ENCODE measurements around the gene WDR35.

Gene WDR35

GRCh38 chr2:19868224-19868623 is 121.7 kb downstream of the WDR35 start:
- FAIRE-seq: no peak
- TF ChIP-seq, protein P1, sequence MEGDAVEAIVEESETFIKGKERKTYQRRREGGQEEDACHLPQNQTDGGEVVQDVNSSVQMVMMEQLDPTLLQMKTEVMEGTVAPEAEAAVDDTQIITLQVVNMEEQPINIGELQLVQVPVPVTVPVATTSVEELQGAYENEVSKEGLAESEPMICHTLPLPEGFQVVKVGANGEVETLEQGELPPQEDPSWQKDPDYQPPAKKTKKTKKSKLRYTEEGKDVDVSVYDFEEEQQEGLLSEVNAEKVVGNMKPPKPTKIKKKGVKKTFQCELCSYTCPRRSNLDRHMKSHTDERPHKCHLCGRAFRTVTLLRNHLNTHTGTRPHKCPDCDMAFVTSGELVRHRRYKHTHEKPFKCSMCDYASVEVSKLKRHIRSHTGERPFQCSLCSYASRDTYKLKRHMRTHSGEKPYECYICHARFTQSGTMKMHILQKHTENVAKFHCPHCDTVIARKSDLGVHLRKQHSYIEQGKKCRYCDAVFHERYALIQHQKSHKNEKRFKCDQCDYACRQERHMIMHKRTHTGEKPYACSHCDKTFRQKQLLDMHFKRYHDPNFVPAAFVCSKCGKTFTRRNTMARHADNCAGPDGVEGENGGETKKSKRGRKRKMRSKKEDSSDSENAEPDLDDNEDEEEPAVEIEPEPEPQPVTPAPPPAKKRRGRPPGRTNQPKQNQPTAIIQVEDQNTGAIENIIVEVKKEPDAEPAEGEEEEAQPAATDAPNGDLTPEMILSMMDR (IDR thresholded peaks at IDR 0.05; ENCODE audit: insufficient read depth, missing control alignments): no peak

DNA sequence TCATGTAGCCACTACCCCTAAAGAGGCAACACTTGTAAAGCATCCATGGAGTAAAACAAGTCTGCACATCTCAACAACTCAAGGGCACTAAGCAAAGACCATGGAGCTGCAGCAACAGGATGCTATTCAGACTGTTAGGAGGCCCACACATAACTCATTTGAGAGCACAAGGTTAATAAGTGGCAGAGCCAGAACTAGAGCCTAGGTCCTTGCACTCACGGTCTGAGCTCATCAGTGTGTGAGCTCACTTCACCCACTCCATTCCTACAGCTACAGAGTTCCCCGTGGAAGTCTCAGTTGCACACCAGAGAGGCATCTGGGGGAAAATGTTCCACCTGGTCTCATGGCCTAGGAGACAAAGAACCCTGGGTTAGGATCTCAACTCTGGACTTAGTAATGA is 123.1 kb downstream of the WDR35 start:
- FAIRE-seq (no peak), DNase-seq (ENCODE audit: insufficient read length, low spot score) (no peak)
- TF ChIP-seq, protein P1 (IDR thresholded peaks at IDR 0.05; ENCODE audit: insufficient read depth, missing control alignments): no peak

More at GRCh38 chr2:19868224-19868623, 121.7 kb downstream of the WDR35 start:
- no peak for DNase-seq (ENCODE audit: insufficient read length, low spot score)

- no peak for DNase-seq (ENCODE audit: insufficient read length, low spot score)
- TF ChIP-seq, protein P1 (IDR thresholded peaks at IDR 0.05; ENCODE audit: insufficient read depth, missing control alignments): no peak
- no peak for FAIRE-seq
Measured at GRCh38 chr2:19865151-19865550, 124.8 kb downstream of the WDR35 start.

GRCh38 chr2:19864381-19864780 is 125.5 kb downstream of the WDR35 start:
- FAIRE-seq (no peak), DNase-seq (ENCODE audit: insufficient read length, low spot score) (no peak)
- TF ChIP-seq, protein P1 (IDR thresholded peaks at IDR 0.05; ENCODE audit: insufficient read depth, missing control alignments): no peak

- TF ChIP-seq, protein P1 (IDR thresholded peaks at IDR 0.05; ENCODE audit: insufficient read depth, missing control alignments): peak; percentile 69
- FAIRE-seq: no peak
- DNase-seq (ENCODE audit: insufficient read length, low spot score): peak; percentile 64
Measured at GRCh38 chr2:19863303-19864041, 126.4 kb downstream of the WDR35 start.

DNA sequence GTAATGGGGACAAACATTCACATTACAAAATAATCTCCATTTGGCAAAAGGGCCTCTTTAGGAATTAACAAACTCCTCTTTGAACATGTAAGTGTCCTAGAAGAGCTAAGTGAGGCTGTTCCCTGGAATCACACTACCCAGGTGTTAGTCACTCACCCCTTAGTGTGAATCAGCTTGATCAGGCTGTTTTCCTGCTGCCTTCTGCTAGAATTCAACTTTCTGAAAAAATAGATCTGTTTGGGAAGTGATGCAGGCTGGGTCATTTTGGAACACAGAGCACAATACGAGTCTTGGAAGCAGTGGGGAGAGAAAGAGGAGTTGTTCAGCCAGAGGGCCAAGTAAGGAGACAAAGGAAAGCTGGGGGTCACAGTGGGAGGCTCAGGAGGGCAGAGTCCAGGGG is 128.1 kb downstream of the WDR35 start:
- DNase-seq (ENCODE audit: insufficient read length, low spot score) (no peak), FAIRE-seq (no peak)
- TF ChIP-seq, protein P1 (IDR thresholded peaks at IDR 0.05; ENCODE audit: insufficient read depth, missing control alignments): no peak
